HepG2 (cell line): ENCODE results near the gene NAB1. TPM values are rescaled to one million over a fixed set of nuclear protein-coding genes. Genes with fewer than 3 reads are reported as not detected.
A peak's percentile ranks its signal among the peaks of the same experiment; 100 is the strongest.

Experiments
- ATAC-seq: fragments of 200-7000 bp; cut with Tn5 transposase; 3 replicates; pipeline ENCODE4 v1.9.1; 2020; ENCODE audit warnings: mild to moderate bottlenecking, moderate library complexity
- BruUV-seq: library from RNA; stranded (reverse); fragments of 400-500 nt; replicated peaks from 2 replicates; lab custom pipeline; 2021; lab: Mats Ljungman, UMichigan
- CTCF ChIA-PET: fragments of 300-600 bp; formaldehyde crosslinking; extraction: SDS; loops from one replicate; lab custom pipeline; 2021; ENCODE audit warnings: low total read pairs, inconsistent platforms, low intra/inter-chr PET ratio; lab: Yijun Ruan, JAX
- POLR2A ChIA-PET: fragments of 350-600 bp; sonication (Branson Sonifier 250); formaldehyde crosslinking; loops from one replicate; lab custom pipeline; 2020; ENCODE audit warnings: antibody characterized with exemption, inconsistent platforms; lab: Yijun Ruan, JAX
- DNase-seq: peaks from one replicate; pipeline ENCODE4 v3.0.0-alpha.2; 2015; ENCODE audit warnings: low spot score
- FAIRE-seq: peaks from 3 replicates; lab custom pipeline; 2011; peaks lifted over from hg19 to GRCh38; lab: Jason Lieb, UNC
- H2AFZ ChIP-seq: one replicate; pipeline ENCODE4 v1.6.1; 2011; ENCODE audit warnings: low read length, inconsistent platforms
- H3K27ac ChIP-seq: fragments of 300-600 bp; 3 replicates; pipeline ENCODE4 v1.8.0; 2011; ENCODE audit warnings: mixed run types, mild to moderate bottlenecking, mixed read lengths, low read length, inconsistent platforms; ENCODE audit not compliant: insufficient read depth; ENCODE audit errors: extremely low read length
- H3K27me3 ChIP-seq, 2 experiments: fragments of 200-600 bp in 1 of 2; 2 replicates in 1 of 2; 3 replicates in 1 of 2; pipeline versions ENCODE4 v1.6.0 to v1.8.0; 2011; ENCODE audit warnings: low read length in 2 of 2, mild to moderate bottlenecking in 2 of 2, moderate library complexity in 2 of 2, inconsistent platforms in 1 of 2; ENCODE audit not compliant: insufficient read depth in 2 of 2, control insufficient read depth in 1 of 2
- H3K36me3 ChIP-seq, 2 experiments: fragments of 200-600 bp in 1 of 2; replicated peaks in 1 of 2; 2 replicates in 1 of 2; 3 replicates in 1 of 2; pipeline versions ENCODE4 v1.5.1 to v1.8.0; 2011; ENCODE audit warnings: low read length in 2 of 2, inconsistent platforms in 1 of 2; ENCODE audit not compliant: insufficient read depth in 2 of 2, control insufficient read depth in 1 of 2
- H3K4me1 ChIP-seq: 2 replicates; pipeline ENCODE4 v1.5.1; 2012; ENCODE audit warnings: low read length, inconsistent platforms; ENCODE audit not compliant: insufficient read depth
- H3K4me2 ChIP-seq: 2 replicates; pipeline ENCODE4 v1.6.0; 2011; ENCODE audit warnings: low read depth, low read length, inconsistent platforms
- H3K4me3 ChIP-seq, 3 experiments: fragments of 200-600 bp in 1 of 3; sonication (generic), shearing (Covaris generic) in 1 of 3; replicated peaks in 1 of 3; 2 replicates each; pipeline ENCODE4 v1.5.1; 2011 to 2016; ENCODE audit warnings: low read length in 3 of 3, inconsistent platforms in 2 of 3, low read depth in 2 of 3, mild to moderate bottlenecking in 2 of 3, control low read depth in 1 of 3, mixed read lengths in 1 of 3; ENCODE audit not compliant: insufficient read depth in 1 of 3
- H3K79me2 ChIP-seq: one replicate; pipeline ENCODE4 v1.6.1; 2011; ENCODE audit warnings: low read length, inconsistent platforms; ENCODE audit not compliant: insufficient read depth
- H3K9ac ChIP-seq: 2 replicates; pipeline ENCODE4 v1.6.0; 2011; ENCODE audit warnings: mild to moderate bottlenecking, low read depth, low read length, inconsistent platforms; ENCODE audit not compliant: insufficient read depth
- H3K9me3 ChIP-seq: 2 replicates; pipeline ENCODE4 v1.5.1; 2012; ENCODE audit warnings: mild to moderate bottlenecking, low read length
- H4K20me1 ChIP-seq: 2 replicates; pipeline ENCODE4 v1.6.0; 2011; ENCODE audit warnings: inconsistent platforms, mild to moderate bottlenecking, low read length, moderate library complexity; ENCODE audit not compliant: insufficient read depth
- ATAD3A ChIP-seq: sonication (generic); formaldehyde crosslinking; IDR thresholded peaks from 2 replicates; pipeline ENCODE4 v1.4.0; 2020; ENCODE audit warnings: missing genetic modification reagents
- FOXJ3 ChIP-seq: sonication (generic); formaldehyde crosslinking; IDR thresholded peaks from 2 replicates; pipeline ENCODE4 v1.4.0; 2020; ENCODE audit warnings: missing genetic modification reagents, mild to moderate bottlenecking, borderline replicate concordance
- MAFF ChIP-seq: IDR thresholded peaks from 2 replicates; pipeline ENCODE4 v1.6.1; 2011; ENCODE audit warnings: low read depth, low read length, improper control_type of control experiment
- MAFK ChIP-seq, 2 experiments: IDR thresholded peaks in 1 of 2; conservative IDR thresholded peaks in 1 of 2; 2 replicates each; pipeline ENCODE4 v1.6.1; 2011; ENCODE audit warnings: improper control_type of control experiment in 2 of 2, low read length in 2 of 2
- RBM22 ChIP-seq: fragments of 200-400 bp; formaldehyde crosslinking; optimal IDR thresholded peaks from 2 replicates; pipeline ENCODE3; 2017; ENCODE audit warnings: mild to moderate bottlenecking, low read length, moderate library complexity
- WGBS: methylation state at CpG from one replicate; pipeline ENCODE4 v1.1.6; 2017; ENCODE audit warnings: low lambda C conversion rate; 5-methylcytosine and 5-hydroxymethylcytosine counted together
- in situ Hi-C: cut with HindIII; loops from 2 replicates; pipeline ENCODE4 v1.10.0; 2017; ENCODE audit warnings: low pct_unique_long_range_greater_than_20kb; ENCODE audit not compliant: extremely low pct_ligation_motif_present
- intact Hi-C: fragments of 100-400 bp; cut with micrococcal nuclease; formaldehyde crosslinking; loops from one replicate; pipeline ENCODE4 v1.10.0; 2022; ENCODE audit not compliant: unreplicated experiment
- polyA plus RNA-seq, 8 experiments: library from polyadenylated mRNA; depleted of rRNA in 3 of 8; stranded (reverse) in 7 of 8; unstranded in 1 of 8; fragments of >200 nt; fragmentation: Illumina TruSeq in 4 of 8; extraction: Trizol in 4 of 8; gene quantifications; 2 replicates each; pipeline versions ENCODE4 v1.2.1 to v1.2.3, GENCODE V29; 2011 to 2016; ENCODE audit warnings: low read depth in 4 of 8, missing spikeins in 1 of 8, mixed read lengths in 1 of 8; ENCODE audit not compliant: insufficient read depth in 1 of 8
- total RNA-seq, 5 experiments: library from RNA; depleted of rRNA; stranded (reverse); fragments of >200 nt; fragmentation: Illumina TruSeq; extraction: Trizol; gene quantifications; 2 replicates each; pipeline ENCODE4 v1.2.3, GENCODE V29; 2016; ENCODE audit warnings: low read depth in 1 of 5
- TF ChIP-seq, protein P1 (sequence below): sonication (generic); formaldehyde crosslinking; IDR thresholded peaks from 2 replicates; pipeline ENCODE4 v1.4.0; 2020; ENCODE audit warnings: missing genetic modification reagents, borderline replicate concordance

NAB1 gene
- total and polyA plus RNA-seq, 2 of the 13 experiments (the other 11 are each of a cell fraction or from before 2014, with no cell fraction given): 24.5 to 46.0 TPM

DNA sequence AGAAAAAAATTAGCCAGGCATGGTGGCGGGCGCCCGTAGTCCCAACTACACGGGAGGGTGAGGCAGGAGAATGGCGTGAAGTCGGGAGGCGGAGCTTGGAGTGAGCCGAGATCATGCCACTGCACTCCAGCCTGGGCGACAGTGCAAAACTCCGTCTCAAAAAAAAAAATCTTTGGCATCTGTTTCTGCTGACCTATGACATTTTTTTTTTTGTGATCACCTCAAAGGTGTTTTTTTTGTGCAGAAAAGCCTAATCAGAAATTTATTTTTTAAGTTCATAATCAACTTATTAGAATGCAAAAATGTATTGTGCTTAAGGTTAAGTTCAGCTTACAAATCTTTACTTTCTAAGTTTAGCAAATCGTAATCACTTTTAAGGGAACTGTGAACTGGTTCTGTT is 45.6 kb downstream of the NAB1 start:
- H3K36me3 ChIP-seq: peaks cover 0 to 13% of the 10 kb centered on the region in 2 experiments; a peak in 3 of 5 replicates
- no peaks in the 10 kb centered on the region for H3K9me3 ChIP-seq
- H4K20me1 ChIP-seq: no peaks in the 10 kb centered on the region
- no peak overlapping the region for H3K4me3 ChIP-seq
- in situ Hi-C loops: no loop called here
- FAIRE-seq (no peak), ATAC-seq (no peak), DNase-seq (no peak)
- intact Hi-C loops: no loop called here
- no peak overlapping the region for H2AFZ ChIP-seq
- H3K27me3 ChIP-seq: no peaks in the 10 kb centered on the region
- WGBS: 88% methylated on average over 11 of the region's 11 CpGs
- TF ChIP-seq MAFF (peak; percentile 52; the same call in 1 of the 2 replicates), FOXJ3 (CRISPR knock-in tag) (no peak), MAFK (conservative IDR thresholded peaks at IDR 0.05 in 1 of 2, IDR thresholded peaks at IDR 0.05 in 1 of 2; ENCODE audit: low read length in 2 of 2) (peak; percentile 29 to 76; a peak in 3 of 4 replicates)
- H3K79me2 ChIP-seq: no peaks in the 10 kb centered on the region
- no peak overlapping the region for H3K4me2 ChIP-seq
- H3K9ac ChIP-seq: no peak overlapping the region
- peaks cover 13% of the 10 kb centered on the region for H3K4me1 ChIP-seq
- ChIA-PET POLR2A (no interaction called here), CTCF (no interaction called here)
- H3K27ac ChIP-seq: no peak overlapping the region
- no TSS peak for BruUV-seq

DNA sequence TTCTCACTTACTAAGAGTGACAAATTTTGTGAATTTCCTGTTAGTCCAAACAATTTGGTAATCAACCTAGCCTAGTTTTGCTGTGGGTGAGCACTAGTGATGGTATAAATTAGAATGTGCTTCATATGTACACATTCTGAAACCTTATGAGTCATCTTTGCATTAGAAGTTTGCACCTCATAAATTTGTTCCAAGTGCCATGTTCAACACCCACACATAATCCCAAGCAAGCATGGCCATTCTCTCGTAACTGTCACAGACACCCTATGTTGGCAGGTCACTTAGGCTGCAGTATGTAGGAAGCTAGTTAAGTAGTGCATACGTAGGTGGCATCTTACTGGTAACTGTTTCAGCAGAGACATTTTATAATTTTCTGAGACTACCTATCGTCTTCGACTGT is 46.9 kb downstream of the NAB1 start:
- intact Hi-C loops (loop anchor here (2.0 kb wide), 2 partner anchors 27 to 45 kb away; no protein-coding TSS in a partner anchor), in situ Hi-C loops (no loop called here)
- Histone ChIP-seq H3K4me2 (no peak overlapping the region), H3K4me1 (peaks cover 13% of the 10 kb centered on the region), H3K9ac (no peak overlapping the region), H3K27me3 (peaks cover 0 to 2% of the 10 kb centered on the region in 2 experiments; a peak in 1 of 5 replicates), H4K20me1 (no peaks in the 10 kb centered on the region), H3K27ac (no peak overlapping the region), H3K79me2 (no peaks in the 10 kb centered on the region), H2AFZ (no peak overlapping the region), H3K9me3 (no peaks in the 10 kb centered on the region), H3K4me3 (no peak overlapping the region), H3K36me3 (peaks cover 0 to 4% of the 10 kb centered on the region in 2 experiments; a peak in 1 of 5 replicates)
- ChIA-PET CTCF (no interaction called here), POLR2A (no interaction called here)
- no peak for ATAC-seq
- 83% methylated on average over 4 of the region's 4 CpGs for WGBS
- TF ChIP-seq RBM22 (peak; percentile 54), ATAD3A (no peak)
- TF ChIP-seq, protein P1, sequence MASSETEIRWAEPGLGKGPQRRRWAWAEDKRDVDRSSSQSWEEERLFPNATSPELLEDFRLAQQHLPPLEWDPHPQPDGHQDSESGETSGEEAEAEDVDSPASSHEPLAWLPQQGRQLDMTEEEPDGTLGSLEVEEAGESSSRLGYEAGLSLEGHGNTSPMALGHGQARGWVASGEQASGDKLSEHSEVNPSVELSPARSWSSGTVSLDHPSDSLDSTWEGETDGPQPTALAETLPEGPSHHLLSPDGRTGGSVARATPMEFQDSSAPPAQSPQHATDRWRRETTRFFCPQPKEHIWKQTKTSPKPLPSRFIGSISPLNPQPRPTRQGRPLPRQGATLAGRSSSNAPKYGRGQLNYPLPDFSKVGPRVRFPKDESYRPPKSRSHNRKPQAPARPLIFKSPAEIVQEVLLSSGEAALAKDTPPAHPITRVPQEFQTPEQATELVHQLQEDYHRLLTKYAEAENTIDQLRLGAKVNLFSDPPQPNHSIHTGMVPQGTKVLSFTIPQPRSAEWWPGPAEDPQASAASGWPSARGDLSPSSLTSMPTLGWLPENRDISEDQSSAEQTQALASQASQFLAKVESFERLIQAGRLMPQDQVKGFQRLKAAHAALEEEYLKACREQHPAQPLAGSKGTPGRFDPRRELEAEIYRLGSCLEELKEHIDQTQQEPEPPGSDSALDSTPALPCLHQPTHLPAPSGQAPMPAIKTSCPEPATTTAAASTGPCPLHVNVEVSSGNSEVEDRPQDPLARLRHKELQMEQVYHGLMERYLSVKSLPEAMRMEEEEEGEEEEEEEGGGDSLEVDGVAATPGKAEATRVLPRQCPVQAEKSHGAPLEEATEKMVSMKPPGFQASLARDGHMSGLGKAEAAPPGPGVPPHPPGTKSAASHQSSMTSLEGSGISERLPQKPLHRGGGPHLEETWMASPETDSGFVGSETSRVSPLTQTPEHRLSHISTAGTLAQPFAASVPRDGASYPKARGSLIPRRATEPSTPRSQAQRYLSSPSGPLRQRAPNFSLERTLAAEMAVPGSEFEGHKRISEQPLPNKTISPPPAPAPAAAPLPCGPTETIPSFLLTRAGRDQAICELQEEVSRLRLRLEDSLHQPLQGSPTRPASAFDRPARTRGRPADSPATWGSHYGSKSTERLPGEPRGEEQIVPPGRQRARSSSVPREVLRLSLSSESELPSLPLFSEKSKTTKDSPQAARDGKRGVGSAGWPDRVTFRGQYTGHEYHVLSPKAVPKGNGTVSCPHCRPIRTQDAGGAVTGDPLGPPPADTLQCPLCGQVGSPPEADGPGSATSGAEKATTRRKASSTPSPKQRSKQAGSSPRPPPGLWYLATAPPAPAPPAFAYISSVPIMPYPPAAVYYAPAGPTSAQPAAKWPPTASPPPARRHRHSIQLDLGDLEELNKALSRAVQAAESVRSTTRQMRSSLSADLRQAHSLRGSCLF (CRISPR knock-in tag): no peak
- FAIRE-seq: peak; percentile 54
- no peak for DNase-seq
- BruUV-seq: no TSS peak
